Measurements from ENCODE around the gene SEZ6L2.

SEZ6L2 gene

DNA sequence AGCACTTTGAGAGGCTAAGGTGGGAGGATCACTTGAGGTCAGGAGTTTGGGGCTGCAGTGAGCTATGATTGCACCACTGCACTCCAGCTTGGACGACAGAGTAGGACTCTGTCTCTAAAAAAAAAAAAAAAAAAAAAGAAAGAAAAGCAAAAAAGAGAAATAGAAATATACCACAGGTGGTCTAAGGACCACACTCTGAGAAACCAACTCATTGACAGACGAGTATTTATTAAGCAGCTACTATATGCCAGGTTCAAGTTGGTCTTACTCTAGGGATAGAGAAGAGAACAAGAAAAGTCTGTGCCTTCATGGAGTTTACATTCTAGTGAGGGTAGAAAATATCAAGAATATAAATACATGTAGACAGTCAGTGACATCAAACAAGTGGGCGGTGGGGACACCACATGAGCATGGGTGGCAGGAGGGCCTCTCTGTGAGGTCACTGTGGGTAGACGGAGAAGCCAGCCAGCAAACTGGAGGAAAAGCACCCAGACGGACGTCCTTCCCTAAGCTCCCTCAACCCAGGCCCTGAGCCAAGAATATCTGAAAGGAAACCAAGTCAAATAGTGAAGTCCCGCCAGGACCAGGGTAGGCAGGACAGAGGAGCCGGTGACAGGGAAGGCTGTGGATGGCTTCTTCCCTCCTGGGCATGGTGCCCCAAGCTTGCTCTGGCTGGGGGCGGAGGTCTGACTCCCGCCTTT is 41.1 kb downstream of the SEZ6L2 start:
- TF ChIP-seq, protein P1, sequence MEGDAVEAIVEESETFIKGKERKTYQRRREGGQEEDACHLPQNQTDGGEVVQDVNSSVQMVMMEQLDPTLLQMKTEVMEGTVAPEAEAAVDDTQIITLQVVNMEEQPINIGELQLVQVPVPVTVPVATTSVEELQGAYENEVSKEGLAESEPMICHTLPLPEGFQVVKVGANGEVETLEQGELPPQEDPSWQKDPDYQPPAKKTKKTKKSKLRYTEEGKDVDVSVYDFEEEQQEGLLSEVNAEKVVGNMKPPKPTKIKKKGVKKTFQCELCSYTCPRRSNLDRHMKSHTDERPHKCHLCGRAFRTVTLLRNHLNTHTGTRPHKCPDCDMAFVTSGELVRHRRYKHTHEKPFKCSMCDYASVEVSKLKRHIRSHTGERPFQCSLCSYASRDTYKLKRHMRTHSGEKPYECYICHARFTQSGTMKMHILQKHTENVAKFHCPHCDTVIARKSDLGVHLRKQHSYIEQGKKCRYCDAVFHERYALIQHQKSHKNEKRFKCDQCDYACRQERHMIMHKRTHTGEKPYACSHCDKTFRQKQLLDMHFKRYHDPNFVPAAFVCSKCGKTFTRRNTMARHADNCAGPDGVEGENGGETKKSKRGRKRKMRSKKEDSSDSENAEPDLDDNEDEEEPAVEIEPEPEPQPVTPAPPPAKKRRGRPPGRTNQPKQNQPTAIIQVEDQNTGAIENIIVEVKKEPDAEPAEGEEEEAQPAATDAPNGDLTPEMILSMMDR (IDR thresholded peaks at IDR 0.05; ENCODE audit: extremely low read depth, missing control alignments): no peak
- DNase-seq (ENCODE audit: low spot score): no peak

DNA sequence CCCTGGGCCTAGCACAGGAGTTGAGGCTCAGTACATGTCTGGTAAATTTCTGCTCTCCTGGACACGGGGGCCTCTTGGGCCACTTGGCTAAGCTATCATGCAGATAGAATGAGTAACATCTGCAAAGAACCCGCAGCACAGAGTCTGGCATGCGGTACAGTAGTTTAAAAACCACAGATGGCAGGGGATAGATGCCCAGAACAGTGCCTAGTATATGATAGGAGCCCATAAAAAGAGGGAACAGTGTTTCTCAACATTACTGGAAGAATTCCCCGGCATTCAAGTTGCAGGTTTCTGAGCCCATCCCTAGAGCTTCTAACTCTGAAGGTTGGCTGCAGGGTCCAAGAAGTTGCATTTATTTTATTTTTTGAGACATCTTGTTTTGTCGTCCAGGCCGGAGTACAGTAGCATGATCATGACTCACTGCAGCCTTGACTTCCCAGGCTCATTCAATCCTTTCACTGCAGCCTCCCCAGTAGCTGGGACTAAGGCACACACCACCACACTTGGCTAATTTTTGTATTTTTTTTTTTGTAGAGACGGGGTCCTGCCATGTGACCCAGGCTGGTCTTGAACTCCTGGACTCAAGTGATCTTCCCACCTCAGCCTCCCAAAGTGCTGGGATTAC is 42.1 kb downstream of the SEZ6L2 start:
- DNase-seq (ENCODE audit: low spot score): no peak
- TF ChIP-seq, protein P1 (IDR thresholded peaks at IDR 0.05; ENCODE audit: extremely low read depth, missing control alignments): no peak

DNA sequence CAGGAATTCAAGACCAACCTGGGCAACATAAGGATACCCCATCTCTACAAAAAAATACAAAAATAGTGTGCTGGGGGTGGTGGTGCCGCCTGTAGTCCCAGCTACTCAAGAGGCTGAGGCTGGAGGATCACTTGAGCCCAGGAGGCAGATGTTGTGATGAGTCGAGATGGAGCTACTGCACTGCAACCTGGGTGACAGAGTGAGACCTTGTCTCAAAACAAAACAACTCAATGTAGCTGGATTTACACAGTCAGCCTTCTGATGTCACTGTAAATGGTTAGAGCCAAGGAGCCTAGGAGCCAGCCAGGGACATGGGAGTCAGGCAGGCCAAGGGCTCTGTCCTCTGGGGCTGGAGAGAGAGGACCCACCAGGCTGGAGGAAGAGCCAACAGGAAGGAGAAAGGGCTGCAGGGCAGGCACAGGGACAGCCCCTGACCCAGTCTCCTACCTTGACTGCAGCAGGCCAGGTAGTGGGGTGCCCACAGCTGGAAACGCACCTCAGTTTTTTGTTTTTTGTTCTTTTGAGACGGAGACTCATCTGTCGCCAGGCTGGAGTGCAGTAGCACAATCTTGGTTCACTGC is 44.7 kb downstream of the SEZ6L2 start:
- no peak for DNase-seq (ENCODE audit: low spot score)
- TF ChIP-seq, protein P1 (IDR thresholded peaks at IDR 0.05; ENCODE audit: extremely low read depth, missing control alignments): no peak

DNA sequence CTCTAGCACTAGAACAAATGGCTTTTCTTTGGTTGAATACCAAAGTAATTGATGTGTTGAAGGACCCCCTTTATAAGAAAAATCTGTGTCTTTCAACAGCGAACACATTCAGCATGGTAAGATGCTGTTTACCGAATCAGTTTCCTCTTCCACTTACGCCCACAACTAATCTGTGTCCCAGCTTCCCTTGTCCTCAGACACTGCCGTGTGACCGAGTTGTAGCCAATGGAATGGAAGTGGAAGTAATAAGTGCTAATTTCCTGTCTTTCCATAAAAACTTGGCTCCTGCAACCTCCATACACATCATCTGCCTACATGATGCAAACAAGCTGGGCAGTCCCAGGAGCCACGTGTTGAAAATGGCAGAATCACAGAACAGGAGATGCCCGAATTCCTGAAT is 46.7 kb downstream of the SEZ6L2 start:
- DNase-seq (ENCODE audit: low spot score): no peak
- TF ChIP-seq, protein P1 (IDR thresholded peaks at IDR 0.05; ENCODE audit: extremely low read depth, missing control alignments): no peak

DNA sequence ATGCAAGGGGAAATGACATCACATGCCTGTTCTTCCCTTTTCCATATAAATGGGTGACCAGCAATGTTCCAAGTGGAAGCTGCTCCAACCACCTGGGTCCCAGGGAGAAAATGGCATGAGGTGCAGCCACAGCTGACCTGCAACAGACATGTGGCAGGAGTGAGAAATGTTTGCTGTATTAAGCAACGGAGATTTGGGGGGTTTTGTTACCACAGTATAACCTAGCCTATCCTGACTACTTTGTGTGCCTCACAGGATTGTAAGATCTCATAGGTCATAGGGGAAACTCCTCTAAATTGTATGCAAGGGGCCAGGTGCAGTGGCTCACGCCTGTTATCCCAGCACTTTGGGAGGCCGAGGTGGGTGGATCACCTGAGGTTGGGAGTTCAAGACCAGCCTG is 48.4 kb downstream of the SEZ6L2 start:
- TF ChIP-seq, protein P1 (IDR thresholded peaks at IDR 0.05; ENCODE audit: extremely low read depth, missing control alignments): no peak
- no peak for DNase-seq (ENCODE audit: low spot score)

DNA sequence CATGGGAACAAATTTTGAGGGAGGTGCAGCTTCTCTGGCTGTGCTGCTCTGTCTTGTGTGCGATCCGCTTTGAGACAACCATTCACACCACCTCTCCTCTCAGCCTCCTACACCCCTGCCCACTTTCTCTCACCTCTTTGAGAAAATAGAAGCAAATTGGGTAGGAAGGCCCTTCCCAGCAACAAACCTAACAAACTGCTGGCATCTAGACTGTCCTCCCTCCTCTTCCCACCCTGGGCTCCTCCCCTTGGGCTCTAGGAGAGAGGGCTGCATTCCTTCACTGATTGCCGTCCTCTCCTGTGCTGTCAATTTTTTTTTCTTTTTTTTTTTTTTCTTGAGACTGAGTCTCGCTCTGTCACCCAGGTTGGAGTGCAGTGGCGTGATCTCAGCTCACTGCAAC is 49.8 kb downstream of the SEZ6L2 start:
- no peak for DNase-seq (ENCODE audit: low spot score)
- TF ChIP-seq, protein P1 (IDR thresholded peaks at IDR 0.05; ENCODE audit: extremely low read depth, missing control alignments): no peak
